Measurements from ENCODE around the gene LCMT1. TPM values are rescaled to one million over a fixed set of nuclear protein-coding genes. Genes with fewer than 3 reads are reported as not detected.

The LCMT1 gene
- total and polyA plus RNA-seq, 9 donors: 29.4 to 58.9 (median 38.3) TPM

DNA sequence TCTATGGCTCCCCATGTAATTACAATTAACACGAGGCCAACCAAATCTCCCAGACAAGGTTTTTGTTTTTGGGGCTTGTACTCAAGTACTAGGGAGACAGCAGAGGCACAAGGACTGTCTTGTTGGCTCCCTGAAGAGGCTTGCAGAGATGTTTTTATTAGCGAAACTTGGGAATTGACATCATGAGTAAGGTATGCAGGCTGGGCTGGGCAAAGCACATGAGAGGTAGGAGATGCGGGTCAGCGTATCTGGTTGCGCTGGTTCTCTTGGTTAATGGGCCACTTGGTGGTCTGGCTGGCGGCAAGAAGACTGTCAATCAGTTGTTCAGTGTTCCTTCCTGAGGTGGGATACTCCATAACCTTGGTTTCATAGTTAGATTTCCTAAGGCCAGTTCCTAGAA lies 28.9 kb downstream of the LCMT1 start:
- 83 to 89% (median 84%) methylated on average over 6 of the region's 6 CpGs for WGBS, 3 donors
- Histone ChIP-seq H3K36me3 (no peaks in the 10 kb centered on the region), H3K4me1 (ENCODE audit: insufficient read depth) (no peaks in the 10 kb centered on the region), H3K4me3 (no peak overlapping the region), H3K27me3 (no peaks in the 10 kb centered on the region), H3K9me3 (no peaks in the 10 kb centered on the region), H3K27ac (no peak overlapping the region)
- no peak for DNase-seq
- TF ChIP-seq POLR2A (IDR thresholded peaks at IDR 0.05): no peak
- TF ChIP-seq EP300 (IDR thresholded peaks at IDR 0.05): no peak
- TF ChIP-seq, protein P1, sequence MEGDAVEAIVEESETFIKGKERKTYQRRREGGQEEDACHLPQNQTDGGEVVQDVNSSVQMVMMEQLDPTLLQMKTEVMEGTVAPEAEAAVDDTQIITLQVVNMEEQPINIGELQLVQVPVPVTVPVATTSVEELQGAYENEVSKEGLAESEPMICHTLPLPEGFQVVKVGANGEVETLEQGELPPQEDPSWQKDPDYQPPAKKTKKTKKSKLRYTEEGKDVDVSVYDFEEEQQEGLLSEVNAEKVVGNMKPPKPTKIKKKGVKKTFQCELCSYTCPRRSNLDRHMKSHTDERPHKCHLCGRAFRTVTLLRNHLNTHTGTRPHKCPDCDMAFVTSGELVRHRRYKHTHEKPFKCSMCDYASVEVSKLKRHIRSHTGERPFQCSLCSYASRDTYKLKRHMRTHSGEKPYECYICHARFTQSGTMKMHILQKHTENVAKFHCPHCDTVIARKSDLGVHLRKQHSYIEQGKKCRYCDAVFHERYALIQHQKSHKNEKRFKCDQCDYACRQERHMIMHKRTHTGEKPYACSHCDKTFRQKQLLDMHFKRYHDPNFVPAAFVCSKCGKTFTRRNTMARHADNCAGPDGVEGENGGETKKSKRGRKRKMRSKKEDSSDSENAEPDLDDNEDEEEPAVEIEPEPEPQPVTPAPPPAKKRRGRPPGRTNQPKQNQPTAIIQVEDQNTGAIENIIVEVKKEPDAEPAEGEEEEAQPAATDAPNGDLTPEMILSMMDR (IDR thresholded peaks at IDR 0.05): no peak
- intact Hi-C loops (cut with DNase I): no loop called here

DNA sequence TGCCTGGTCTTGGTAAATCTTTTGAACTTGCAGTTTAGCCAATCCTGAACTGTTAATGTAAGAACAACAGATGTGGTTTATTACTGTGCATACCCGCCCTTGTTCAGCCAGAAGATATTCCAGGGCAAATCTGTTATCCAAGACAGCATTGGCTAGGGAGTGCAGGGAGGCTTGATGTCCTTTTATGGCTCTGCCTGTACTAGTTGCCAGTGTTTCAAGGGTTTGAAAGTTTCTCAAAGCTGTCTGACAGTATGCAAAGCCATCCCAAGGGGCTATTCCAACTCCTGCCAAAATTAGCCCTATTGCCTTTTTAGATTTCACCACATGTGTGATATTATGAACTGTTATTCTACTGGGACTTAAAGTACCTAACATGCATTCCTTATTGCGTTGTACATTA lies 30.1 kb downstream of the LCMT1 start:
- H3K9me3 ChIP-seq: no peaks in the 10 kb centered on the region
- intact Hi-C loops (cut with DNase I): no loop called here

DNA sequence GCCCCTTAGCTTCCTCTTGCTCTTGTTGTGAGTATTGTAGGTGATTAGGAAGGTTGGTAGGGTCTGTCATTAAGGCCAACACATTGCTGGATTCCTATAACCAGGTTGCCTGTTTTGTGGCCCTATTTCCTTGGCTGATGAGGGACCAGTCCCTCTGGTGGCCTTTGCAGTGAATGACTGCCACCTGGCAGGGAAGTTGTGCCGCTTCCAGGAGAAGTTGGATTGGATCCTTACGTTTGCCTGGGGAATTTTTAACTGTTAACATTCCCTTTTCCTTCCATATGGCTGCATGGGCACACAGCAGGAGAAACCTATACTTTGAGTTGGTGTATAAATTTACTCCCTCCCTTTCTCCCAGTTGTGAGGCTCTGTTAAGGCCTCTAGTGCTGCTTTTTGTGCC lies 32.4 kb downstream of the LCMT1 start:
- intact Hi-C loops (cut with DNase I): no loop called here
- 48 to 71% (median 55%) methylated on average over 2 of the region's 2 CpGs for WGBS, 3 donors

More for the DNA sequence above, 30.1 kb downstream of the LCMT1 start:
- no peak overlapping the region for H3K27ac ChIP-seq
- no peaks in the 10 kb centered on the region for H3K27me3 ChIP-seq
- TF ChIP-seq, protein P1 (IDR thresholded peaks at IDR 0.05): no peak
- TF ChIP-seq POLR2A (IDR thresholded peaks at IDR 0.05) (no peak), EP300 (IDR thresholded peaks at IDR 0.05) (no peak)
- WGBS, 3 donors: 32 to 44% (median 32%) methylated on average over 2 of the region's 2 CpGs
- H3K4me3 ChIP-seq: no peak overlapping the region
- no peaks in the 10 kb centered on the region for H3K36me3 ChIP-seq
- no peaks in the 10 kb centered on the region for H3K4me1 ChIP-seq (ENCODE audit: insufficient read depth)
- DNase-seq: no peak

DNA sequence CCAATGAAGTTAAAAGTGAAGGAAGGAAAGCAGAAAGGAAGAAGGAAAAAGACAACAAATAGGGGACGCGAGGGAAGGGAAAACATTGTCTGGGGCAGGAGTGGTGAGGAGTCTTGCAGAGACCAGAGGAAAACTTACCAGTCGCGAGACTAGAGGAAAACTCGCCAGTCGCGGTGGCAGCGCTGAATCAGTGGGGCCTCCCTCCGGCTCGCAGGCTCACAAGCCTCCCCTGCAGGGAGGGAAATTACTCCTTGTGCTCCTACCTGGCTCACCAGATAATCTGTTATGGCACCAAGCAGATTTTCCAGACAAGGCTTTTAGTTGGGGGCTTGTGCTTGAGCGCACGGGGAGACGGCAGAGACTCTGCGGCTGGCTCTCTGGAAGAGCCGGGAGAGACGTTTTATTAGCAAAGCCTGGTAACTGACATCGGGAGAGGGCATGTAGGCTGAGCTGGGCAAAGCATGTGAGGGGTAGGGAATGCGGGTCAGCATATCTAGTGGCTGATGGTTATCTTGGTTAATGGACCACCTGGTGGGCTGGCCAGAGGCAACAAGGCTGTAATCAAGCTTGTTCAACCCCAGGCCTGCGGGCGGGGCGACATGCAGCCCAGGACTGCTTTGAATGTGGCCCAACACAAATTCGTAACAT lies 37.1 kb downstream of the LCMT1 start:
- DNase-seq: no peak
- Histone ChIP-seq H3K27me3 (no peaks in the 10 kb centered on the region), H3K27ac (no peak overlapping the region), H3K4me3 (no peak overlapping the region), H3K36me3 (no peaks in the 10 kb centered on the region), H3K4me1 (ENCODE audit: insufficient read depth) (peaks cover 4% of the 10 kb centered on the region), H3K9me3 (no peaks in the 10 kb centered on the region)
- 85 to 90% (median 90%) methylated on average over 22 of the region's 22 CpGs for WGBS, 3 donors
- TF ChIP-seq, protein P1 (IDR thresholded peaks at IDR 0.05): no peak
- TF ChIP-seq POLR2A (IDR thresholded peaks at IDR 0.05) (no peak), EP300 (IDR thresholded peaks at IDR 0.05) (no peak)
- intact Hi-C loops (cut with DNase I): no loop called here

More for the DNA sequence above, 32.4 kb downstream of the LCMT1 start:
- Histone ChIP-seq H3K4me3 (no peak overlapping the region), H3K9me3 (no peaks in the 10 kb centered on the region), H3K36me3 (no peaks in the 10 kb centered on the region), H3K4me1 (ENCODE audit: insufficient read depth) (no peaks in the 10 kb centered on the region), H3K27me3 (no peaks in the 10 kb centered on the region), H3K27ac (no peak overlapping the region)
- DNase-seq: no peak
- TF ChIP-seq EP300 (IDR thresholded peaks at IDR 0.05) (no peak), POLR2A (IDR thresholded peaks at IDR 0.05) (no peak)
- TF ChIP-seq, protein P1 (IDR thresholded peaks at IDR 0.05): no peak

Measured in ovary (tissue), 9 donors.